ENCODE measurements around the gene XPO5. TPM values are rescaled to one million over a fixed set of nuclear protein-coding genes. Genes with fewer than 3 reads are reported as not detected.

The XPO5 gene
- total RNA-seq, 1 experiment from 2014 or later: 77.4 TPM

- ChIA-PET POLR2A (interaction anchor here (0.6 kb wide), 2 partner anchors 24 to 475 kb away, joined by 3 to 4 read pairs; partner anchors contain the start of gene TJAP1), CTCF (interaction anchor here (1.2 kb wide), 1 partner anchor 8 kb away, joined by 3 read pairs; no protein-coding TSS in a partner anchor), RAD21 (ENCODE audit: low non-redundant PET in 1 of 2, low total read pairs in 2 of 2, uncharacterized antibody in 2 of 2, unreplicated experiment in 2 of 2) (interaction anchor here in 1 of 2 experiments (0.7 kb wide), 1 partner anchor 55 kb away, joined by 3 read pairs; no protein-coding TSS in a partner anchor)
- H3K9me3 ChIP-seq (ENCODE audit: control insufficient read depth in 1 of 2, insufficient read depth in 1 of 2, low read depth in 1 of 2, low read length in 2 of 2): no peaks in the 10 kb centered on the region
- H3K9me2 ChIP-seq (ENCODE audit: insufficient read depth): no peaks in the 10 kb centered on the region
- H3K27ac ChIP-seq (ENCODE audit: low read depth, low read length): no peak overlapping the region
- intact Hi-C loops (cut with micrococcal nuclease): loop anchor here (10.0 kb wide), 1 partner anchor 136 kb away; the partner anchor contains the start of gene ZNF318
- no TSS peak for BruUV-seq (replicated peaks)
- no peak overlapping the region for H3K4me2 ChIP-seq (ENCODE audit: low read length)
- H3K27me3 ChIP-seq (ENCODE audit: insufficient read depth, low read length): no peaks in the 10 kb centered on the region
- H4K20me1 ChIP-seq (ENCODE audit: insufficient read depth): no peaks in the 10 kb centered on the region
- H3K9ac ChIP-seq (ENCODE audit: low read length): no peak overlapping the region
- H3K79me2 ChIP-seq (ENCODE audit: insufficient read depth, low read length): peaks cover 19% of the 10 kb centered on the region
- no peak for DNase-seq (ENCODE audit: low read depth, low spot score)
- no peak overlapping the region for H2AFZ ChIP-seq (ENCODE audit: low read depth, low read length, poor library complexity, severe bottlenecking)
- no peak for ATAC-seq
- peaks cover 13 to 14% of the 10 kb centered on the region in 2 experiments for H3K4me1 ChIP-seq (ENCODE audit: control insufficient read depth in 1 of 2, insufficient read depth in 2 of 2, low read length in 2 of 2)
- peaks cover 11 to 48% of the 10 kb centered on the region in 2 experiments; a peak in 3 of 4 replicates for H3K36me3 ChIP-seq (ENCODE audit: control insufficient read depth in 1 of 2, insufficient read depth in 2 of 2, low read length in 2 of 2)
- TF ChIP-seq REST (IDR thresholded peaks at IDR 0.05; ENCODE audit: low read depth): no peak
- no peak for TF ChIP-seq SIN3A (IDR thresholded peaks at IDR 0.05; ENCODE audit: low read depth)
- no peak for TF ChIP-seq TCF7L2 (IDR thresholded peaks at IDR 0.05; ENCODE audit: borderline replicate concordance, extremely low read depth, insufficient read depth, insufficient read length)
- no peak for TF ChIP-seq POLR2A (IDR thresholded peaks at IDR 0.05; ENCODE audit: borderline replicate concordance, extremely low read depth, insufficient read depth, insufficient read length)
- no peak for TF ChIP-seq JUND (IDR thresholded peaks at IDR 0.05)
- TF ChIP-seq CTCF (IDR thresholded peaks at IDR 0.05 in 2 of 3, conservative IDR thresholded peaks at IDR 0.05 in 1 of 3; ENCODE audit: borderline replicate concordance in 1 of 3, insufficient read depth in 1 of 3, low read depth in 2 of 3, low read length in 2 of 3): no peak
- no peak for TF ChIP-seq CBX3 (IDR thresholded peaks at IDR 0.05; ENCODE audit: low read depth)
- no peak for TF ChIP-seq RAD21 (IDR thresholded peaks at IDR 0.05; ENCODE audit: low read depth)
- TF ChIP-seq EZH2phosphoT487 (IDR thresholded peaks at IDR 0.05; ENCODE audit: borderline replicate concordance): no peak
- no peak for TF ChIP-seq YY1 (IDR thresholded peaks at IDR 0.05; ENCODE audit: extremely low read depth, insufficient replicate concordance, low read depth, low read length)
- no peak overlapping the region for H3K4me3 ChIP-seq (replicated peaks in 1 of 2; ENCODE audit: low read depth in 1 of 2, low read length in 2 of 2)
Observed at GRCh38 chr6:43500921-43501320, 74.9 kb downstream of the XPO5 start.

Measured in HCT116 (cell line).